Testis (tissue), 3 donors: ENCODE measurements around the gene MYBPC2. TPM values are rescaled to one million over a fixed set of nuclear protein-coding genes. Genes with fewer than 3 reads are reported as not detected.

Source experiments
- DNase-seq: peaks from one replicate; pipeline ENCODE4 v3.0.0-alpha.2; 2019
- H3K27ac ChIP-seq, 2 donors: fragments of 200-600 bp; sonication (generic); one replicate each; pipeline ENCODE4 v1.5.1; 2019
- H3K27me3 ChIP-seq: fragments of 200-600 bp; sonication (generic); one replicate; pipeline ENCODE4 v1.5.1; 2019
- H3K36me3 ChIP-seq: fragments of 200-600 bp; sonication (generic); one replicate; pipeline ENCODE4 v1.5.1; 2017; ENCODE audit warnings: low read depth; ENCODE audit errors: missing control alignments
- H3K4me1 ChIP-seq: fragments of 200-600 bp; sonication (generic); one replicate; pipeline ENCODE4 v1.5.1; 2019
- H3K4me3 ChIP-seq, 2 donors: fragments of 200-600 bp; sonication (generic); one replicate each; pipeline ENCODE4 v1.5.1; 2017 to 2019
- H3K9me3 ChIP-seq: fragments of 200-600 bp; sonication (generic); one replicate; pipeline ENCODE4 v1.5.1; 2017
- CTCF ChIP-seq, 3 experiments: fragments of 450-650 bp in 2 of 3; fragments of 200-600 bp in 1 of 3; sonication (generic) in 1 of 3; IDR thresholded peaks; one replicate each; pipeline ENCODE4 v1.5.1; 2016 to 2019; ENCODE audit warnings: antibody characterized with exemption in 3 of 3, mild to moderate bottlenecking in 2 of 3, moderate library complexity in 1 of 3
- POLR2A ChIP-seq: fragments of 450-650 bp; IDR thresholded peaks from one replicate; pipeline ENCODE4 v1.6.1; 2017; ENCODE audit warnings: antibody characterized with exemption, mild to moderate bottlenecking, moderate library complexity
- WGBS, 2 donors: methylation state at CpG; one replicate each; pipeline ENCODE4 v1.1.5; 2018; 5-methylcytosine and 5-hydroxymethylcytosine counted together
- intact Hi-C: fragments of 100-400 bp; cut with DNase I; formaldehyde crosslinking; loops from one replicate; pipeline ENCODE4 v1.15.1; 2023; ENCODE audit warnings: low total_unique reads
- polyA plus RNA-seq: library from polyadenylated mRNA; stranded (reverse); fragments of 350-450 nt; fragmentation: Illumina TruSeq; extraction: RNeasy Lipid Tissue Mini Kit (QIAGEN cat#74804); gene quantifications from one replicate; pipeline ENCODE4 v1.2.3, GENCODE V29; 2014; ENCODE audit warnings: low read depth, low replicate concordance; ENCODE audit not compliant: insufficient read depth
- total RNA-seq, 2 donors: library from RNA; depleted of rRNA; stranded (reverse); fragments of >200 nt; gene quantifications; one replicate each; pipeline ENCODE4 v1.2.3, GENCODE V29; 2016

Gene MYBPC2
- total and polyA plus RNA-seq, 3 donors from 2014 or later: 0.31 to 3.2 (median 0.63) TPM

DNA sequence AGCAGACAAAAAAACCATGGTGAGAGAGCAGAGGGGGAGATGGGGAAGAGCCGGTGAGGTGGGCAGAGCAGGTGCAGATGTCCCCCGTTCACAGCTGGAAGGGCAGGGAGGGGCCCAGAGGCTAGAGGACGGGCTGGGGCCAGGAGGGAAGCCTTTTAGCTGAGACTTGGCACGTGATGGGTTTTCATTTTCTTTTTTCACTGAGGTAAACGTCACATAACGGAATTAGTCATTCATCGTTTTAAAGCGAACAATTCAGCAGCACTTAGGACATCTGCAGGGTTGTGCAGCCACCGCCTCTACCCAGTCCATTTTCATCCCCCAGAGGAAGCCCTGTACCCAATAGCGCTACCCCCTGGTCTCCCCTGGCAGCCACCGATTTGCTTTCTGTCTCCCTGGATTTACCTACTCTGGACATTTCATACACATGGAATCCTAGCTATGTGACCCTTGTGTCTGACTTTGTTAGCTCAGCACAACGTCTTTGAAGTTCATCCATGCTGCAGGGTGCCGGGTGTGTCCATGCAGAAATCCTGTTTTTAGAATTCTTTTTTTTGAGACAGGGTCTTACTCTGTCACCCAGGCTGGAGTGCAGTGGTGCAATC is 27.6 kb downstream of the MYBPC2 start:
- 37 to 54% methylated on average over 13 of the region's 13 CpGs for WGBS, 2 donors
- Histone ChIP-seq H3K9me3 (no peaks in the 10 kb centered on the region), H3K4me1 (no peaks in the 10 kb centered on the region), H3K27me3 (no peaks in the 10 kb centered on the region), H3K27ac (no peak overlapping the region), H3K36me3 (no peaks in the 10 kb centered on the region), H3K4me3 (no peak overlapping the region)
- intact Hi-C loops: loop anchor here (5.0 kb wide), 1 partner anchor 93 kb away; the partner anchor contains the start of gene NAPSA
- TF ChIP-seq CTCF (IDR thresholded peaks at IDR 0.05): no peak
- TF ChIP-seq POLR2A: no peak
- DNase-seq: no peak

DNA sequence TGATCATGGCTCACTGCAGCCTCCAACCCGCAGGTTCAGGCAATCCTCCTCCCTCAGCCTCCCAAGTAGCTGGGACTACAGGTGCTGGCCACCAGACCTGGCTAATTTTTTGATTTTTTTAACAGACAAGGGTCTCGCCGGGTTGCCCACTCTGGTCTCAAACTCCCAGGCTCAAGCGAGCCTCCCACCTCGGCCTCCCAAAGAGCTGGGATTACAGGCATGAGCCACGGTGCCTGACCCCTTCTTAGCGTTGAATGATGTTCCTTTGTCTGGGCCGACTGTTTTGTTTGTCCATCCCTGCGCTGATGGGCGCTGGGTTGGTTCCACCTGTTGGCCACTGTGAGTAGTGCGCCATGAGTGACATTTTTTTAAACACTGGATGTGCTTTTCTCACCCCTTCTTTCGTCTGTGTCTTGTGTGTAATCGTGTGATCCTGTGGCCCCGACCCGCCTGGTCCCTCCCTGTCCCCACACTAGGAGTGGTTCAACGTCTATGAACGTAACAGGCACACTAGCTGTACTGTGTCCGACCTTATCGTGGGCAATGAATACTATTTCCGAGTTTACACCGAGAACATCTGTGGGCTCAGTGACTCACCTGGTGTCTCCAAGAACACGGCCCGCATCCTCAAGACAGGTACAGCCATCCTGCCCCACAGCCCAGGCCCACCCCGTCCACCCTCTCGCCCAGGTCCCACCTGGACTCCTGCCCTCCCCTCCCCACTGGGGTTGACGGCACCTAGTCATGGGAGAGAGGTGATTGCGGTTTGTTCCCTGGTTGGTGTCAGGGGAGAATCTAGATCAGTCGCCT is 28.6 kb downstream of the MYBPC2 start:
- Histone ChIP-seq H3K4me3 (no peak overlapping the region), H3K27me3 (no peaks in the 10 kb centered on the region), H3K9me3 (no peaks in the 10 kb centered on the region), H3K27ac (no peak overlapping the region), H3K36me3 (no peaks in the 10 kb centered on the region), H3K4me1 (no peaks in the 10 kb centered on the region)
- intact Hi-C loops: loop anchor here (5.0 kb wide), 1 partner anchor 94 kb away; the partner anchor contains the start of gene NAPSA
- peak; percentile 66 to 88 (median 88) for TF ChIP-seq CTCF (IDR thresholded peaks at IDR 0.05)
- no peak for TF ChIP-seq POLR2A
- DNase-seq: peak; percentile 73
- WGBS, 2 donors: 49 to 60% methylated on average over 26 to 28 of the region's 28 CpGs

GRCh38 chr19:50462970-50463369 is 30.3 kb downstream of the MYBPC2 start:
- intact Hi-C loops: loop anchor here (5.0 kb wide), 1 partner anchor 96 kb away; the partner anchor contains the start of gene NAPSA
- Histone ChIP-seq H3K9me3 (no peaks in the 10 kb centered on the region), H3K4me1 (no peaks in the 10 kb centered on the region), H3K27me3 (no peaks in the 10 kb centered on the region), H3K4me3 (no peak overlapping the region), H3K27ac (no peak overlapping the region), H3K36me3 (no peaks in the 10 kb centered on the region)
- no peak for DNase-seq
- TF ChIP-seq CTCF (IDR thresholded peaks at IDR 0.05): no peak
- TF ChIP-seq POLR2A: no peak
- WGBS, 2 donors: 77 to 78% methylated on average over 7 of the region's 7 CpGs

- H3K4me3 ChIP-seq: no peak overlapping the region
- no peaks in the 10 kb centered on the region for H3K27me3 ChIP-seq
- H3K36me3 ChIP-seq: no peaks in the 10 kb centered on the region
- no peaks in the 10 kb centered on the region for H3K4me1 ChIP-seq
- intact Hi-C loops: loop anchor here (5.0 kb wide), 1 partner anchor 97 kb away; the partner anchor contains the start of gene NAPSA
- WGBS, 2 donors: 82 to 86% methylated on average over 19 of the region's 19 CpGs
- H3K9me3 ChIP-seq: no peaks in the 10 kb centered on the region
- H3K27ac ChIP-seq: no peak overlapping the region
- DNase-seq: no peak
- TF ChIP-seq CTCF (IDR thresholded peaks at IDR 0.05): no peak
- TF ChIP-seq POLR2A: no peak
Observed at GRCh38 chr19:50464348-50464747, 31.7 kb downstream of the MYBPC2 start.
